Gastroesophageal sphincter (tissue), 3 donors: ENCODE results near the gene C1orf167.

Source experiments
- EP300 ChIP-seq: sonication (generic); formaldehyde crosslinking; IDR thresholded peaks from one replicate; pipeline ENCODE4 v1.6.1; 2017; ENCODE audit warnings: antibody characterized with exemption, mild to moderate bottlenecking
- POLR2A ChIP-seq, 2 donors: fragments of 450-650 bp; IDR thresholded peaks; one replicate each; pipeline ENCODE4 v1.6.1; 2017; ENCODE audit warnings: antibody characterized with exemption in 2 of 2, mild to moderate bottlenecking in 2 of 2, moderate library complexity in 1 of 2
- POLR2AphosphoS5 ChIP-seq: sonication (generic); formaldehyde crosslinking; IDR thresholded peaks from one replicate; pipeline ENCODE4 v1.6.1; 2017; ENCODE audit warnings: antibody characterized with exemption
- TF ChIP-seq, protein P1 (sequence below), 4 experiments: fragments of 200-600 bp in 2 of 4; fragments of 450-650 bp in 2 of 4; sonication (generic) in 1 of 4; IDR thresholded peaks; one replicate each; pipeline ENCODE4 v1.5.1; 2017 to 2019; ENCODE audit warnings: antibody characterized with exemption in 4 of 4, mild to moderate bottlenecking in 2 of 4, moderate library complexity in 2 of 4

DNA sequence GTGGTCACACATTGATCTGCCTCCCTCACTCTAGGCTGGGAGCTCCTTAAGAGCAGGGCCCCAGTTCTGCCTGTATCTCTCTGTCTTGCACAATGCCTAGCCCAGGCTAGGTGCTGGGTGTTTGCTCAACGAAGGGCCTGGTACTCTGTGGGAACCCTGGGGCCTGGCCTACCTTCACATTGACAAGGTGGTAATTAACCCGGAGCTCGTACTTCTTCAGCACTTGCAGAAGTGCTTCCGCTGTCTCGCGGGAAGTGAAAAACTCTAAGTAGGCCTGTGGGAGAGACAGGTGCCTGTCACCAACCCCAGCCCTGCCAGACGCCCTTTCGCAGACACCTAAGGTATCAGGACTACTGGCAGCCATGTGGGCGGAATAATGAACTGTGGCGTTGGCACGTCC, 30.1 kb downstream of the C1orf167 start:
- TF ChIP-seq POLR2AphosphoS5 (no peak), POLR2A (IDR thresholded peaks at IDR 0.05) (no peak), EP300 (no peak)
- TF ChIP-seq, protein P1, sequence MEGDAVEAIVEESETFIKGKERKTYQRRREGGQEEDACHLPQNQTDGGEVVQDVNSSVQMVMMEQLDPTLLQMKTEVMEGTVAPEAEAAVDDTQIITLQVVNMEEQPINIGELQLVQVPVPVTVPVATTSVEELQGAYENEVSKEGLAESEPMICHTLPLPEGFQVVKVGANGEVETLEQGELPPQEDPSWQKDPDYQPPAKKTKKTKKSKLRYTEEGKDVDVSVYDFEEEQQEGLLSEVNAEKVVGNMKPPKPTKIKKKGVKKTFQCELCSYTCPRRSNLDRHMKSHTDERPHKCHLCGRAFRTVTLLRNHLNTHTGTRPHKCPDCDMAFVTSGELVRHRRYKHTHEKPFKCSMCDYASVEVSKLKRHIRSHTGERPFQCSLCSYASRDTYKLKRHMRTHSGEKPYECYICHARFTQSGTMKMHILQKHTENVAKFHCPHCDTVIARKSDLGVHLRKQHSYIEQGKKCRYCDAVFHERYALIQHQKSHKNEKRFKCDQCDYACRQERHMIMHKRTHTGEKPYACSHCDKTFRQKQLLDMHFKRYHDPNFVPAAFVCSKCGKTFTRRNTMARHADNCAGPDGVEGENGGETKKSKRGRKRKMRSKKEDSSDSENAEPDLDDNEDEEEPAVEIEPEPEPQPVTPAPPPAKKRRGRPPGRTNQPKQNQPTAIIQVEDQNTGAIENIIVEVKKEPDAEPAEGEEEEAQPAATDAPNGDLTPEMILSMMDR (IDR thresholded peaks at IDR 0.05): no peak
